Psoas muscle (tissue), 8 donors: ENCODE measurements around the gene PREB. TPM values are rescaled to one million over a fixed set of nuclear protein-coding genes. Genes with fewer than 3 reads are reported as not detected.
A peak's percentile ranks its signal among the peaks of the same experiment; 100 is the strongest.

Experiments
- ATAC-seq, 4 donors: fragments of 200-7000 bp; cut with Tn5 transposase; one replicate each; pipeline ENCODE4 v1.9.1; 2020; ENCODE audit warnings: moderate library complexity in 3 of 4, mild to moderate bottlenecking in 2 of 4
- DNase-seq, 2 donors: peaks; one replicate each; pipeline ENCODE4 v3.0.0-alpha.2; 2020
- H3K27ac ChIP-seq: fragments of 200-600 bp; one replicate; pipeline ENCODE4 v1.8.0; 2022
- H3K27me3 ChIP-seq, 3 donors: fragments of 200-600 bp in 1 of 3; one replicate each; pipeline versions ENCODE4 v1.6.1 to v1.8.0; 2013 to 2022; ENCODE audit warnings: low read length in 2 of 3, mild to moderate bottlenecking in 2 of 3, moderate library complexity in 1 of 3; ENCODE audit not compliant: insufficient read depth in 3 of 3
- H3K36me3 ChIP-seq, 2 donors: fragments of 200-600 bp in 1 of 2; one replicate each; pipeline versions ENCODE4 v1.6.1 to v1.8.0; 2013 to 2022; ENCODE audit warnings: low read depth in 1 of 2, mild to moderate bottlenecking in 1 of 2, moderate library complexity in 1 of 2; ENCODE audit not compliant: insufficient read depth in 1 of 2
- H3K4me1 ChIP-seq: fragments of 200-600 bp; one replicate; pipeline ENCODE4 v1.8.0; 2022
- H3K4me3 ChIP-seq: fragments of 200-600 bp; one replicate; pipeline ENCODE4 v1.8.0; 2022; ENCODE audit warnings: mild to moderate bottlenecking
- H3K9me3 ChIP-seq: fragments of 200-600 bp; one replicate; pipeline ENCODE4 v1.8.0; 2022
- whole genome bisulfite sequencing, 3 donors: extraction: QIAGEN DNeasy Blood & Tissue Kit; methylation state at CpG; one replicate each; pipeline versions ENCODE4 v1.1.6 to v1.1.7; 2013; 5-methylcytosine and 5-hydroxymethylcytosine counted together
- intact Hi-C, 2 donors: fragments of 100-400 bp; cut with DNase I; formaldehyde crosslinking; loops; one replicate each; pipeline versions ENCODE4 v1.11.0 to v1.14.2; 2022
- polyA plus RNA-seq, 3 donors: library from polyadenylated mRNA; stranded (reverse); fragments of 200-250 nt; gene quantifications; one replicate each; pipeline ENCODE4 v1.2.3, GENCODE V29; 2013
- total RNA-seq, 4 donors: library from RNA; stranded (reverse); fragmentation: NEBNext Ultra II Directional in 2 of 4; extraction: Animal tissue kit (Norgen Biotek cat#: 25700) in 2 of 4; gene quantifications; one replicate each; pipeline versions ENCODE4 v1.2.1 to v1.2.4, GENCODE V29; 2021 to 2023
- TF ChIP-seq, protein P1 (sequence below): fragments of 200-600 bp; IDR thresholded peaks from one replicate; pipeline ENCODE4 v1.8.0; 2022; ENCODE audit warnings: antibody characterized with exemption
- donor health status: healthy with polysubstance abuse.
- donor health status: DM: no; HTN: no; CAD: no; lungs with moderate emphysema.
- donor health status: Bipolar disorder and iron deficiency.
- donor health status: healthy.
- donor health status: DM: yes; HTN: yes; CAD: no.
- donor health status: DM: no; HTN: no; CAD: no.
- donor health status: DM: no; HTN: no; CAD: no.
- donor health status: DM: yes; HTN: yes; CAD: no.

The PREB gene
- total and polyA plus RNA-seq, 7 donors, result 57.4 to 206 (median 125) TPM

DNA sequence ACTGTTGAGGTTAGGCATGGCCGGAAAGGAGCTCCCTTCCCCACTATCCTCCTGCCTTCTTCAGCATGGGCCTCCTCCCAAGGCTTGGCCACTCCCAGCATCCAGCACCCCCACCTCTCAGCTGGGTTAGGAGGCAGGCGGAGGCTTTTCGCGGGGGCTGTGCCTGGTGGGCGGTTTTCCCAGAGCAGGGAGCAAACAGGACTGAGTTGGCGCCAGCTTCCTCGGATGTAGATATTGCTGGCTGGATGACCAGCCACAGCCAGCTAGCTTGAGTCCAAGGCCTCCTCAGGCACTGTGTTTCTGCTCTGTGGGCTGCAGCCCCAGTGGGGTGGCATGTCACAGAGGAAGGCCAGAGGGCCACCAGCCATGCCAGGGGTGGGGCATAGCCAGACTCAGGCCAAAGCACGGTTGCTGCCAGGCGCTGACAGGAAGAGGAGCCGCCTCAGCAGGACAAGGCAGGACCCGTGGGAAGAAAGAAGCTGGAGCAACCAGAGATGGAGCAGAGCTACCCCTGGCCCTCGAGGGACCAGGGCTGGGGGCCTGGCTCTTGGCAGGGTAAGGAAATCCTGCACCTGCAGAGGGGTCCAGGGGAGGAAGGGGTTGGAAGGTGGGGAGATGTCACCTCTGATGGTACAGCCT is 14.5 kb upstream of the PREB start, which contains the start of gene TCF23:
Gene TCF23 (plus strand): TSS at position 204 of the 639 bp plus-strand sequence. CDS start 130 bp downstream, at position 334.
- WGBS, 3 donors, result 32 to 34% (median 34%) methylated on average over 12 of the region's 12 CpGs
- H3K36me3 ChIP-seq, result no peaks in the 10 kb centered on the region
- DNase-seq, result no peak
- no peak within 1 kb of the TSS for H3K4me3 ChIP-seq
- intact Hi-C loops, result no loop called here
- TF ChIP-seq, protein P1, sequence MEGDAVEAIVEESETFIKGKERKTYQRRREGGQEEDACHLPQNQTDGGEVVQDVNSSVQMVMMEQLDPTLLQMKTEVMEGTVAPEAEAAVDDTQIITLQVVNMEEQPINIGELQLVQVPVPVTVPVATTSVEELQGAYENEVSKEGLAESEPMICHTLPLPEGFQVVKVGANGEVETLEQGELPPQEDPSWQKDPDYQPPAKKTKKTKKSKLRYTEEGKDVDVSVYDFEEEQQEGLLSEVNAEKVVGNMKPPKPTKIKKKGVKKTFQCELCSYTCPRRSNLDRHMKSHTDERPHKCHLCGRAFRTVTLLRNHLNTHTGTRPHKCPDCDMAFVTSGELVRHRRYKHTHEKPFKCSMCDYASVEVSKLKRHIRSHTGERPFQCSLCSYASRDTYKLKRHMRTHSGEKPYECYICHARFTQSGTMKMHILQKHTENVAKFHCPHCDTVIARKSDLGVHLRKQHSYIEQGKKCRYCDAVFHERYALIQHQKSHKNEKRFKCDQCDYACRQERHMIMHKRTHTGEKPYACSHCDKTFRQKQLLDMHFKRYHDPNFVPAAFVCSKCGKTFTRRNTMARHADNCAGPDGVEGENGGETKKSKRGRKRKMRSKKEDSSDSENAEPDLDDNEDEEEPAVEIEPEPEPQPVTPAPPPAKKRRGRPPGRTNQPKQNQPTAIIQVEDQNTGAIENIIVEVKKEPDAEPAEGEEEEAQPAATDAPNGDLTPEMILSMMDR, result no peak
- peak in 3 of 4 donors; percentile 39 to 79 (median 72) for ATAC-seq
- H3K9me3 ChIP-seq, result no peaks in the 10 kb centered on the region
- no peak within 1 kb of the TSS for H3K27ac ChIP-seq
- H3K4me1 ChIP-seq, result no peaks in the 10 kb centered on the region
- no peaks in the 10 kb centered on the region for H3K27me3 ChIP-seq

DNA sequence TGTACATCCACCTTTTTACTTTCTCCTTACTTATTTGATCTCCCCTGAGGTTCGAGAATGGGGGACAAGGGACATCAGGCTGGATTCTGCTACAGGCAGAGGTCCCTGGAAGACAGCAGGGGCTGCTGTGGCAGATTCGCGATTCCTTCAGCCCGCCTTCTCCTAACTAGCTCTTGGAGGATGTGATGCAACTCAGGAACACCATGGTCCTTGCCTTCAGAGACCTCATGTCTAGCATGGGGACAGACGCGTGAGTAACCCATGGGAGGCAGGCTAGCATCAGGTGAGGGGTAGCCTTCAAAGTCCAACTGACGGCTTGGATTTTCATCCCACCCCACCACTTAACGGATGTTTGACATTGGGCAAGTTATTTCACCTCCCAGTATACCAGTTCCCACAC is 13.5 kb upstream of the PREB start:
- Histone ChIP-seq H3K4me1 (no peaks in the 10 kb centered on the region), H3K27me3 (no peaks in the 10 kb centered on the region), H3K27ac (no peak overlapping the region), H3K36me3 (no peaks in the 10 kb centered on the region), H3K9me3 (no peaks in the 10 kb centered on the region), H3K4me3 (no peak overlapping the region)
- ATAC-seq (no peak), DNase-seq (no peak)
- intact Hi-C loops, result no loop called here
- TF ChIP-seq, protein P1, result no peak
- WGBS, 3 donors, result 91 to 94% (median 94%) methylated on average over 8 of the region's 8 CpGs

DNA sequence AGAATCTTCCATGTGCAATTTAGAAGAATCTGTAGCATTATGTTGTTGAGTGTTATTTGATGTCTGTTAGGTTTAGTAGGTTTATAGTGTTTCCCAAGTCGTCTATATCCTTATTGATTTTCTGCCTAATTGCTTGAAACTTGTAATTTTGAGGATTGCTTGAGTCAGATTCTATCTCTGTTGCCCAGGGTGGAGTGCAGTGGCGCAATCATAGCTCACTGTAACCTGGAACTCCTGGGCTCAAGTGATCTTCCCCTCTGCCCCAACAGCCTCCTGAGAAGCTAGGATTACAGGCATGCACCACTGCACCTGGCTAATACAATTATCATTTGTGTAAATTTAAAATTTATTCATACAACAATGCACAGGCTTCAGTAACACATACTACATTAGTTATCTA is 11.2 kb upstream of the PREB start:
- ATAC-seq, result no peak
- Histone ChIP-seq H3K36me3 (no peaks in the 10 kb centered on the region), H3K27me3 (no peaks in the 10 kb centered on the region), H3K4me3 (no peak overlapping the region), H3K4me1 (no peaks in the 10 kb centered on the region), H3K27ac (no peak overlapping the region), H3K9me3 (no peaks in the 10 kb centered on the region)
- intact Hi-C loops, result no loop called here
- DNase-seq, result no peak
- TF ChIP-seq, protein P1, result no peak
- 73 to 81% (median 80%) methylated on average over 2 of the region's 2 CpGs for WGBS, 3 donors

DNA sequence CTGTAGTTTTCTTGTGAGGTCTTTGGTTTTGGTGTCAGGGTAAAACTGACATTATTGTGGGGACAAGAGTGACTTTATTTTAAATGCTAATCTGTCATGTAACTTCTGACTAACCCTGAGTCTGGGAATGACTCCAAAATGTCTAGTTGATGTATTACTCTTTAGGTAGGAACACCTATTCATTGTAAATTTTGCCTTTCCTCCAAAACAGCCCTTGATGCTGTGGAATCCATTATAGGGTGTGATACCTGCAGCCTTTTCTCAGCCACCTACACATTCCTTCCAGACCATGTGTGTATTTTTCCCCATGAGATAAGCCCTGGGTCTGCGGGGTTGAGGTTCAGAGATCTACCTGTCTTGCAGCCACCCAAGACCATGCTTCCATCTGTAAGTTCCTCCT is 8.8 kb upstream of the PREB start:
- Histone ChIP-seq H3K4me3 (no peak overlapping the region), H3K9me3 (no peaks in the 10 kb centered on the region), H3K27ac (no peak overlapping the region), H3K36me3 (no peaks in the 10 kb centered on the region), H3K4me1 (no peaks in the 10 kb centered on the region), H3K27me3 (no peaks in the 10 kb centered on the region)
- intact Hi-C loops, result loop anchor here in 1 of 2 donors (5.0 kb wide), 1 partner anchor 34 kb away; no protein-coding TSS in a partner anchor
- 87 to 100% (median 92%) methylated on average over 1 of the region's 1 CpG for WGBS, 3 donors
- TF ChIP-seq, protein P1, result no peak
- DNase-seq (no peak), ATAC-seq (no peak)

DNA sequence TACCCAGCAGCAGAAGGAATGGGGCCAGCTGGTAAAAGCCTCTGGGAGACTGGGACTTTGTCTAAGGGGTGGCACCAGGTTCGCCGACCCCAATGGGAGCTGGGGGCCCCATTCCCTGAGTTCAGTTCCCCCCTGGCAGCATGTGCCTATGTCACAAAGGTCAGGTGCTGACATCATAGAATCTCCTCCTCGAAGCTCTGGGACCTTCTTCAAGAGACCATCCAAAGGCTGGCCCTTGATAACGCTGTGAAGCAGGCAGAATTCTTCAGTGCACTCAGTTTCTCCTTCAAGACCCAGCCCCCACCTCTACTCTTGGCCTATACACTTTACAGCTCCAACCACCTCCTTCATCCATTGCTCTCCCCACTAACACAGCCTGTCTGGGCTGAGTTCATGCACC is 4.9 kb upstream of the PREB start, which contains the start of gene PRR30:
Gene PRR30 (minus strand): TSS at position 101 of the 400 bp plus-strand sequence. CDS start 1,081 bp downstream, outside the sequence.
- TF ChIP-seq, protein P1, result no peak
- no peak within 1 kb of the TSS for H3K4me3 ChIP-seq
- no peaks in the 10 kb centered on the region for H3K36me3 ChIP-seq
- no peaks in the 10 kb centered on the region for H3K4me1 ChIP-seq
- H3K27ac ChIP-seq, result no peak within 1 kb of the TSS
- intact Hi-C loops, result no loop called here
- DNase-seq (no peak), ATAC-seq (no peak)
- no peaks in the 10 kb centered on the region for H3K9me3 ChIP-seq
- 71 to 75% (median 71%) methylated on average over 4 of the region's 4 CpGs for WGBS, 3 donors
- H3K27me3 ChIP-seq, result no peaks in the 10 kb centered on the region
